LNCaP clone FGC (cell line): ENCODE measurements around the gene USF3.

Source experiments
- DNase-seq: peaks from one replicate; pipeline ENCODE4 v3.0.0-alpha.2; 2011; ENCODE audit warnings: low read depth
- H3K4me3 ChIP-seq: 2 replicates; pipeline ENCODE4 v1.5.1; 2011; ENCODE audit warnings: mild to moderate bottlenecking, low read depth, low read length, control low read depth
- CTCF ChIP-seq: IDR thresholded peaks from 2 replicates; pipeline ENCODE4 v1.5.1; 2012; ENCODE audit warnings: mild to moderate bottlenecking; ENCODE audit not compliant: control insufficient read depth, insufficient read depth; ENCODE audit errors: extremely low read depth

Gene USF3

DNA sequence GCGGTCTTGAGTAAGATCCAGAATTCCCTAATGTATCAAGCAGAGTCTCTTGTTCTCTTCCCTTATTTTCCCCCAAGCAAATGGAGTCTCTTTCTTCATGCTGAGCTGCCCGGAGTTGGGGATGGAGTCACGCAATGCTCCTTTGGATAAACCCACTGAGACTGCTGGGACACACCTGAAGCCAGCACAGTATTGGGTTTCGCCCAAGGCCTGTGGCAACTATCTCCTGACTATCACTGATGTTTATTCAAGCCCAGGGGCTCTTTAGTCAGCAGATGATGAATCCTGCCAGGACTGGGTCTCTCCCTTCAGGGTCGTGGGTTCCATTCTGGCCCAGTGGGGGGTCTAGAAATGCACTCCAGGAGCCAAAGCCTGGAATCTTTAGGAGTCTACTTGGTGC, 11.3 kb downstream of the USF3 start:
- H3K4me3 ChIP-seq = no peak overlapping the region
- no peak for TF ChIP-seq CTCF
- DNase-seq = no peak

GRCh38 chr3:113684271-113684819, 12.1 kb downstream of the USF3 start:
- H3K4me3 ChIP-seq = no peak overlapping the region
- DNase-seq = no peak
- no peak for TF ChIP-seq CTCF

DNA sequence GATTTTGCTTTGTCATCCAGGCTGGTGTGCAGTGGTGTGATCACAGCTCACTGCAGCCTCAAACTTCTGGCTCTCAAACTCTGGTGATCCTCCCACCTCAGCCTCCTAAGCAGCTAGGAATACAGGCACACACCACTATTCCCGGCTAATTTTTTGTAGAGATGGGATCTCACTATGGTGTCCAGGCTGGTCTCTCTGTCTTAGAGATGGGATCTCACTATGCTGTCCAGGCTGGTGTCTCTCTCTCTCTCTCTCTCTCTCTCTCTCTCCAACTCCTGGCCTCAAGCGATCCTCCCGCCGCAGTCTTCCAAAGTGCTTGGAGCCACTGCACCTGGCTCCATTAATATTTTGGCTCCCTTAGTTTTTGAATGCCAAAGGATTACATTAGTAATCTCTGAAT, 17.7 kb downstream of the USF3 start:
- no peak for DNase-seq
- H3K4me3 ChIP-seq = no peak overlapping the region
- no peak for TF ChIP-seq CTCF

DNA sequence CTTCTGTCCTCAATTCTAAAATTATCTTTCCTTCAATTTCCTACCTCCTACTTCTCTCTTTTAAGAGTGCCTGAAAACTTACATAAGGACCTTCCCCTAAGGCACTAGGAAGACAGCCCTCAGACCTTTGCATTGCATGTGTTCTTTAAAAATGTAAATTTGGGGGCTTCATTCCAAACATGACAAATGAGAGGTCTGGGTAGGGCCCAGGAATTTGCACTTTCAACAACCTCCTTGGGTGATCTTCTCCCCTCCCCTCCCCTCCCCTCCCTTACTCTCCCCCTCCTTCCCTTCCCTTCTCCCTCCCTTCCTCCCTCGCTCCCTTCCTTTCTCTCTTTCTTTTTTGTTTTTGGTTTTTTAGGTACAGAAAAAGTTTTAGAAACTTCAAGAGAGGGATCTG, 18.7 kb downstream of the USF3 start:
- TF ChIP-seq CTCF = no peak
- H3K4me3 ChIP-seq = no peak overlapping the region
- DNase-seq = no peak

GRCh38 chr3:113676261-113676660, 20.2 kb downstream of the USF3 start:
- TF ChIP-seq CTCF = no peak
- H3K4me3 ChIP-seq = no peak overlapping the region
- DNase-seq = no peak

DNA sequence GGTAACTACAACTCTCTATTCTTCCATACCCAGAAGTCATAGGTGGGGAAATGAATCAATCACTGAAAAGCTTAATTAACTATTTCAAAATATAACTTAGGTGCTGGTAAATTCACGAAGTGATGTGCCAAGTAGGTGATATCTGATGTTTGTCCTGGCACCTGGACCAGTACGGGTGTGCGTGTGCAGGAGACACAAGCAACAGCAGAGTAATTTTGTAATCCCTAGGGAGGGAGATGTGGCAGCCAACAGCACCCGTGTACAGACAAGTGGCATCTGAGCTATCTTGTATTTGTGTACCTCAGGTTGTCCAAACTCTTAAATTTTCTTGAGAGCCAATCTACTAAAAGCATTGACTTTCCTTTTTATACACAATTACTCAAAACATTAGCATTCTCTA, 22.8 kb downstream of the USF3 start:
- TF ChIP-seq CTCF = no peak
- no peak for DNase-seq
- H3K4me3 ChIP-seq = no peak overlapping the region

- DNase-seq = no peak
- no peak overlapping the region for H3K4me3 ChIP-seq
- TF ChIP-seq CTCF = no peak
These were observed 28.4 kb downstream of the USF3 start for GRCh38 chr3:113668015-113668414.
